ENCODE results near the gene SP3.

DNA sequence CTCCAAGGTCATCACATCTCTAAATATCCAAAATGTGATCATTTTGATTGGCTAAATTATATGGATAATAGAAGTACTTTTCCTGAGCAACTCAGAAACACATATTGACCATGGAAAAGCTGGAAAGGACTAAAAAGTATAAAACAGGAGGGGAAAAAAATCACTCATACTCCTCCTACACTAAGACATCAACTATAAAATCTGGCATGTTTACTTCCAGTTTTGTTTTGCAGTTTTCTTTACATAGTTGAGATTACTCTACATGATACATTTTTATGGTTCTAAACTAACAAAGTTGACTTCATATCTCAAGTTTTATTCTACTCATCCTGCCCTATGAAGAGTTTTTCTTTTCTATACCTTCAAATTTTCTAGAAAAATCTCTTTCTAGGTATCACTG lies 46.0 kb upstream of the SP3 start:
- no peak for TF ChIP-seq POLR2A (IDR thresholded peaks at IDR 0.05; ENCODE audit: control extremely low read depth in 1 of 2, low read depth in 2 of 2, low read length in 2 of 2)
- TF ChIP-seq SIN3A (conservative IDR thresholded peaks at IDR 0.05 in 1 of 2, IDR thresholded peaks at IDR 0.05 in 1 of 2; ENCODE audit: low read depth in 1 of 2, low read length in 2 of 2): no peak
- TF ChIP-seq, protein P1, sequence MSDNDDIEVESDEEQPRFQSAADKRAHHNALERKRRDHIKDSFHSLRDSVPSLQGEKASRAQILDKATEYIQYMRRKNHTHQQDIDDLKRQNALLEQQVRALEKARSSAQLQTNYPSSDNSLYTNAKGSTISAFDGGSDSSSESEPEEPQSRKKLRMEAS (IDR thresholded peaks at IDR 0.05): no peak
- no peak for TF ChIP-seq ZNF274 (IDR thresholded peaks at IDR 0.05; ENCODE audit: borderline replicate concordance, extremely low read depth, low read length)
- TF ChIP-seq GABPA (IDR thresholded peaks at IDR 0.05; ENCODE audit: borderline replicate concordance, insufficient read depth, low read length): no peak
- TF ChIP-seq, protein P2, sequence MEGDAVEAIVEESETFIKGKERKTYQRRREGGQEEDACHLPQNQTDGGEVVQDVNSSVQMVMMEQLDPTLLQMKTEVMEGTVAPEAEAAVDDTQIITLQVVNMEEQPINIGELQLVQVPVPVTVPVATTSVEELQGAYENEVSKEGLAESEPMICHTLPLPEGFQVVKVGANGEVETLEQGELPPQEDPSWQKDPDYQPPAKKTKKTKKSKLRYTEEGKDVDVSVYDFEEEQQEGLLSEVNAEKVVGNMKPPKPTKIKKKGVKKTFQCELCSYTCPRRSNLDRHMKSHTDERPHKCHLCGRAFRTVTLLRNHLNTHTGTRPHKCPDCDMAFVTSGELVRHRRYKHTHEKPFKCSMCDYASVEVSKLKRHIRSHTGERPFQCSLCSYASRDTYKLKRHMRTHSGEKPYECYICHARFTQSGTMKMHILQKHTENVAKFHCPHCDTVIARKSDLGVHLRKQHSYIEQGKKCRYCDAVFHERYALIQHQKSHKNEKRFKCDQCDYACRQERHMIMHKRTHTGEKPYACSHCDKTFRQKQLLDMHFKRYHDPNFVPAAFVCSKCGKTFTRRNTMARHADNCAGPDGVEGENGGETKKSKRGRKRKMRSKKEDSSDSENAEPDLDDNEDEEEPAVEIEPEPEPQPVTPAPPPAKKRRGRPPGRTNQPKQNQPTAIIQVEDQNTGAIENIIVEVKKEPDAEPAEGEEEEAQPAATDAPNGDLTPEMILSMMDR (IDR thresholded peaks at IDR 0.05; ENCODE audit: control extremely low read depth in 1 of 3, insufficient read depth in 1 of 3, low read depth in 1 of 3, low read length in 3 of 3): no peak
- TF ChIP-seq KDM5A (IDR thresholded peaks at IDR 0.05; ENCODE audit: low read length): no peak
- no peak for TF ChIP-seq JUN (IDR thresholded peaks at IDR 0.05; ENCODE audit: low read depth, low read length)

All from H1 (cell line).